Skeletal muscle satellite cell (primary cell): ENCODE results near the gene USH2A.
A peak's percentile ranks its signal among the peaks of the same experiment; 100 is the strongest.

Experiments
- H3K27me3 ChIP-seq: 2 replicates; pipeline ENCODE4 v1.7.0; 2013; ENCODE audit warnings: low read length; ENCODE audit not compliant: control insufficient read depth, insufficient read depth
- H3K36me3 ChIP-seq: 2 replicates; pipeline ENCODE4 v1.7.0; 2013; ENCODE audit warnings: mild to moderate bottlenecking, control low read depth, low read length; ENCODE audit not compliant: insufficient read depth
- H3K4me1 ChIP-seq: 2 replicates; pipeline ENCODE4 v1.7.0; 2013; ENCODE audit warnings: low read length; ENCODE audit not compliant: control insufficient read depth, insufficient read depth
- H3K4me2 ChIP-seq: 2 replicates; pipeline ENCODE4 v1.7.0; 2013; ENCODE audit warnings: mild to moderate bottlenecking, low read length
- H3K4me3 ChIP-seq: 2 replicates; pipeline ENCODE4 v1.7.0; 2013; ENCODE audit warnings: low read length
- H3K9ac ChIP-seq: 2 replicates; pipeline ENCODE4 v1.7.0; 2013; ENCODE audit warnings: mild to moderate bottlenecking, low read depth, low read length, moderate library complexity
- H3K9me3 ChIP-seq: replicated peaks from 2 replicates; pipeline ENCODE4 v1.7.0; 2013; ENCODE audit warnings: mild to moderate bottlenecking, control low read depth, low read length

The USH2A gene

DNA sequence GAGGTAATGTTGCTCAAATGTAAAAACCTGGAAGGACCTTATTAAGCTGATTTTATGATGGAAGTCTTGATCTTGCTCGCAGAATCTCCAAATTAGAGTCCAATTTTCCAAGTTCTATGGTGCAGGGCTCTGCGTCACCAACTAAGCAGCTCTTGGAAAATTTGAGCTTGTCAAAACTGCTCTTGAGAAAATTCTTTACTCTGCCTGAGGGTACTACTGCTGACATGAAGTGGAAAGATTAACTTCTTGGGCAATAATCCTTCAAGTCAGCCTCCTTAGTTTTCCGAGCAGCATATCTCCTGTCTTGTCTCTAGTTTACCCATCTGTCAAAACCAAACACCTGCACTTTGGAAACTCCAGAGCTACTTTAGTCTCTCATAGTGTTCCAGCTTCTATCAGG, 562.4 kb downstream of the USH2A start:
- no peak overlapping the region for H3K4me2 ChIP-seq
- H3K9me3 ChIP-seq: no peaks in the 10 kb centered on the region
- H3K4me1 ChIP-seq: no peaks in the 10 kb centered on the region
- no peaks in the 10 kb centered on the region for H3K27me3 ChIP-seq
- no peaks in the 10 kb centered on the region for H3K36me3 ChIP-seq
- no peak overlapping the region for H3K9ac ChIP-seq
- H3K4me3 ChIP-seq: no peak overlapping the region

DNA sequence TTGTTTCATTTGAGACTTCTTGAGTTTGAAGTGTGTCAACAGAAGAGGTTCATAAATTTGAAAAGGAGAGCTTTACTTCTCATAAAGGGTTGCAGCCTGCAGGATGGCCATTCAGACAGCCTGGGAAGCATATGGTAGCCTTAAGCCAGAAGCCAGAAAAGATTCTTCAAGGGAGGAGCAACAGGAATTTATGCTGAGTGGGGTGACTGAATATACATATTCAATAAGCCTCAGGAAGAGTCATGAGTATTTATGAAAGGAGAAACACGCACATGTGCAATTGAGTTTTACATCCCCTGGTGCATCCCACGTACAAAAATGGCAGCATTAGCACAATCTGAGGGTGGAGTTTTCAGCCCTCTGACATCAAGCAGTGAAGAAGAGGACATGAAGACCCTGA, 565.9 kb downstream of the USH2A start:
- Histone ChIP-seq H3K9me3 (no peaks in the 10 kb centered on the region), H3K4me1 (no peaks in the 10 kb centered on the region), H3K36me3 (no peaks in the 10 kb centered on the region), H3K4me2 (no peak overlapping the region), H3K27me3 (no peaks in the 10 kb centered on the region), H3K9ac (no peak overlapping the region), H3K4me3 (no peak overlapping the region)

- no peaks in the 10 kb centered on the region for H3K27me3 ChIP-seq
These were observed 577.9 kb downstream of the USH2A start for GRCh38 chr1:215845234-215845891.

GRCh38 chr1:215844777-215845176, 578.5 kb downstream of the USH2A start:
- Histone ChIP-seq H3K27me3 (no peaks in the 10 kb centered on the region), H3K9me3 (no peaks in the 10 kb centered on the region), H3K9ac (peak overlapping the region; percentile 13), H3K4me2 (peak overlapping the region; percentile 68), H3K36me3 (no peaks in the 10 kb centered on the region), H3K4me3 (no peak overlapping the region), H3K4me1 (peaks cover 14% of the 10 kb centered on the region)

More at GRCh38 chr1:215845234-215845891, 577.9 kb downstream of the USH2A start:
- Histone ChIP-seq H3K9me3 (no peaks in the 10 kb centered on the region), H3K9ac (peak overlapping the region; percentile 52), H3K4me1 (peaks cover 14% of the 10 kb centered on the region), H3K4me3 (peak overlapping the region; percentile 25), H3K36me3 (no peaks in the 10 kb centered on the region), H3K4me2 (peak overlapping the region; percentile 68)

GRCh38 chr1:215844266-215844665, 579.0 kb downstream of the USH2A start:
- no peaks in the 10 kb centered on the region for H3K9me3 ChIP-seq
- no peaks in the 10 kb centered on the region for H3K27me3 ChIP-seq
- no peaks in the 10 kb centered on the region for H3K36me3 ChIP-seq
- no peak overlapping the region for H3K9ac ChIP-seq
- no peak overlapping the region for H3K4me3 ChIP-seq
- peaks cover 14% of the 10 kb centered on the region for H3K4me1 ChIP-seq
- no peak overlapping the region for H3K4me2 ChIP-seq

- Histone ChIP-seq H3K4me2 (no peak overlapping the region), H3K27me3 (no peaks in the 10 kb centered on the region), H3K36me3 (no peaks in the 10 kb centered on the region), H3K9ac (no peak overlapping the region), H3K9me3 (no peaks in the 10 kb centered on the region), H3K4me3 (no peak overlapping the region), H3K4me1 (peaks cover 14% of the 10 kb centered on the region)
These were observed 580.3 kb downstream of the USH2A start for GRCh38 chr1:215842905-215843304.

DNA sequence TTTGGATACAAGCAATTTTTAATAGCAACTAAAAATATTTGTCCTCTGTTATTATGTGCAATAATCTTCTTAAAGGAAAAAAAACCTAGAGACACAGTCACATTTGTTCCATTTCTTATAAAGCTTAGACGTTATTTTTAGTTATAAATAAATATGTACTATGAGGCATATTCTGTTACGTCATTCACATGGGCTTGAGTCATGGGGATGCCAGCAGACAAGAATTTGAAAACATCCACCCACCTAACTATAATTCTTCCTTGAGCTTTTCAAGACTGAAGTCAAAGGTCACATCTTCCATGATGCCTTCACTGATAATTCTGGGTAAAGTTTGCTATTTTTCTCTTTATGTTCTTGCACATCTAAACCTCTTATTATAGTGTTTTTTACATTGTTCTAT, 587.3 kb downstream of the USH2A start:
- Histone ChIP-seq H3K36me3 (no peaks in the 10 kb centered on the region), H3K9me3 (no peaks in the 10 kb centered on the region), H3K9ac (peak overlapping the region; percentile 64), H3K4me1 (peaks cover 22% of the 10 kb centered on the region), H3K4me3 (no peak overlapping the region), H3K27me3 (no peaks in the 10 kb centered on the region), H3K4me2 (peak overlapping the region; percentile 28)

GRCh38 chr1:215833941-215834729, 589.1 kb downstream of the USH2A start:
- Histone ChIP-seq H3K27me3 (no peaks in the 10 kb centered on the region), H3K36me3 (no peaks in the 10 kb centered on the region), H3K4me2 (no peak overlapping the region), H3K9ac (no peak overlapping the region), H3K4me1 (peaks cover 22% of the 10 kb centered on the region), H3K9me3 (no peaks in the 10 kb centered on the region), H3K4me3 (no peak overlapping the region)

DNA sequence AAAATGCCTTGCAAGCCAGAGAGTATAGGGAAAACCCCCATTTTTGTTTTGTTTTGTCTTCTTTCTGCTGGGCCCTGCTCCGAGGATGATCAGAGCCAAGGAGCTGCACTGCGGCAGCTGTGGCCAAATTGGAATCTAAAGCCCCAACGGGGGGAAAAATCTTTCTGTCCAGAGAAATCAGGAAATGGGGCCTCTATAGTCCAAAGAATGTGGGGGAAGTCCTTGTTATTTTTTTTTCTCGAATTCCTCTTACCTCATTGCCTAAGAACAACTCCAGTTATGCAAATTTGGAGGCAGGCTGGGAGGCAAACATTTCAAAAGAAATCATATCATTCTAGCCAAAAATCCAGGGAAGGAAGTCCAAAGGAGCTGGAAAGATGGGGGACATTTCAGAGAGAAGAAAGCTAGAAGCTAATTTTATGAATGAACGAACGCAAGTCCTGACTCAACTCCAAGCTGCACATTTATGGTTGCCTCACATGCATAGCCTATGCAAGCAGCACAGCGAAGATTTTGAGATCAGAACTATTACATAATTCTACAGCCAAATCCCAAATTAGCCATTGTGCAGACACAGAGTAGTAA, 592.9 kb downstream of the USH2A start:
- H3K4me2 ChIP-seq: no peak overlapping the region
- no peak overlapping the region for H3K4me3 ChIP-seq
- peaks cover 17% of the 10 kb centered on the region for H3K4me1 ChIP-seq
- no peak overlapping the region for H3K9ac ChIP-seq
- no peaks in the 10 kb centered on the region for H3K27me3 ChIP-seq
- no peaks in the 10 kb centered on the region for H3K9me3 ChIP-seq
- H3K36me3 ChIP-seq: no peaks in the 10 kb centered on the region

DNA sequence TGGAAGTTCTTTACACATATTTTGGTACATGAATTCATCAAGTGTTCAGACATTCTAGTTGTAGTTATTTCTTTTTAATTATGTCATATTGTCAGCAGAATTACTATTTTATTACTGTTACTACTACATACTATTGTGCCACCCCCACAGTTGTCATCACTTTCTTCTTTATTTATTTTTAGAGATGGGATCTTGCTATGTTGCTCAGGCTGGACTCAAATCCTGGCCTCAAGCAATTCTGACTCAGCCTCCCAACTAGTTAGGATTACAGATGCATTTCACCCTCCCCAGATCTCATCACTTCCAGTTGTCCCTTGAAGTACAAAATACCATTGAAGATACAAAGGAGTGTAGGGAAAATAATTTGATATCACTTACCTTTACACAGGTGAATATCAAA, 598.2 kb downstream of the USH2A start:
- Histone ChIP-seq H3K4me3 (no peak overlapping the region), H3K36me3 (no peaks in the 10 kb centered on the region), H3K9ac (no peak overlapping the region), H3K27me3 (no peaks in the 10 kb centered on the region), H3K9me3 (no peaks in the 10 kb centered on the region), H3K4me2 (no peak overlapping the region), H3K4me1 (no peaks in the 10 kb centered on the region)

DNA sequence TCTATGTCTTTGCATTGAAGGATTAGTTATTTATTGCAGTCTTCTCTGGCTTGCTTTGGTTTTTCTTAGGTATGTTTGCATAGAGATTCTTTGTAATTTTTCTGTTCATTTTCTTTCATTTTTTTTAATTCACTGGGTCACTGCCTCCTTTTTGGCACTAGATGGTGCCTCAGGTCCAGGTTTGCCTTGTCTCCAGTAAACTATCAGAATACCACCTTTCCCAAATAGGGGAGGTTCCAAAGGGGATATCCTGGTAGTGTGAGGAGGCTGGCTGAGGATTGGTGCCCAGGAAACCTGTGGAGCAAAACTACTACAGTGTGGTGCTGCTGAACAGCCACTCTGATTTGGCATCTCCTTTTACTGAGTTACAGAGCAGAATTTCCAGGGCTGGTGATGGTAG, 599.0 kb downstream of the USH2A start:
- Histone ChIP-seq H3K9ac (no peak overlapping the region), H3K4me1 (peaks cover under 1% of the 10 kb centered on the region)

More for the DNA sequence above, 599.0 kb downstream of the USH2A start:
- no peak overlapping the region for H3K4me2 ChIP-seq
- no peaks in the 10 kb centered on the region for H3K9me3 ChIP-seq
- no peak overlapping the region for H3K4me3 ChIP-seq
- H3K27me3 ChIP-seq: no peaks in the 10 kb centered on the region
- no peaks in the 10 kb centered on the region for H3K36me3 ChIP-seq
